OCI-LY3 (cell line): ENCODE data around the gene C19orf25.

ENCODE experiments used
- EZH2phosphoT487 ChIP-seq: fragments of 200-600 bp; shearing (Covaris generic); IDR thresholded peaks from 2 replicates; pipeline ENCODE4 v1.6.1; 2018; ENCODE audit warnings: antibody characterized with exemption, mixed run types, low read depth
- TF ChIP-seq, protein P1 (sequence below): fragments of 200-600, 300-600 bp; sonication (generic); IDR thresholded peaks from 2 replicates; pipeline ENCODE4 v1.5.1; 2014; ENCODE audit warnings: antibody characterized with exemption, low read length, low read depth

DNA sequence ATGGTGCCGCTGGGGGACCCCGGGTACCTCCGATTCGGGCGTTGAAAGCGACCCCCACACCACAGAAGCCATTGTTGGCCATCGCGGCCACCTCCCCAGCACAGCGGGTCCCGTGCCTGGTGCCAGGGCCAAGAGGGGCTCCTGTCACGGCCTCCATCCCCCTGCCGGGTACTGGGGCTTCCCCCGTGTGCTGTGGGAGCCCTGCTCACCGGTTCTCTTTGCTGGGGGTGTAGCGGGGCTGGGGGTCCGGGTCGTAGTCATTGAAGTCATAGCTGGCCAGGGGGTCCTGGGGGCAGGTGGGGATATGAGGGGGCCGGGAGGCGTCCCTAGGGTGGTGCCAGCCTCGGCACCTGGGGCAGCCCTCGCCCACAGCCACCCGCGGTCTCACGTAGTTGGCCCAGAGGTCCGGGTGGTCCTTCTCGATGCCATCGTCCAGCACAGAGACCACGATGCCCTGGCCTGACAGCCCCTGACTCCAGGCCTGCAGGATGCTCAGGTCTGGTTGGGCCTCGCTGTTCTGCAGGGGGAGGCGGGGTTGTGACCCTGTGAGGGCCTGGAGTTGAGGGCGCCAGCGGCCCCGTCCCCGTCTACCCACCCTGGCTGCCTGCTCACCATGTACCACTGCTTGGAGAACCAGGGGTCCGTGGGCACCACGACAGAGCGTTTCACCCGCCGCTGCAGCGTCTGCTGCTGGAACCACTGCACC, 8.7 kb upstream of the C19orf25 start:
- TF ChIP-seq, protein P1, sequence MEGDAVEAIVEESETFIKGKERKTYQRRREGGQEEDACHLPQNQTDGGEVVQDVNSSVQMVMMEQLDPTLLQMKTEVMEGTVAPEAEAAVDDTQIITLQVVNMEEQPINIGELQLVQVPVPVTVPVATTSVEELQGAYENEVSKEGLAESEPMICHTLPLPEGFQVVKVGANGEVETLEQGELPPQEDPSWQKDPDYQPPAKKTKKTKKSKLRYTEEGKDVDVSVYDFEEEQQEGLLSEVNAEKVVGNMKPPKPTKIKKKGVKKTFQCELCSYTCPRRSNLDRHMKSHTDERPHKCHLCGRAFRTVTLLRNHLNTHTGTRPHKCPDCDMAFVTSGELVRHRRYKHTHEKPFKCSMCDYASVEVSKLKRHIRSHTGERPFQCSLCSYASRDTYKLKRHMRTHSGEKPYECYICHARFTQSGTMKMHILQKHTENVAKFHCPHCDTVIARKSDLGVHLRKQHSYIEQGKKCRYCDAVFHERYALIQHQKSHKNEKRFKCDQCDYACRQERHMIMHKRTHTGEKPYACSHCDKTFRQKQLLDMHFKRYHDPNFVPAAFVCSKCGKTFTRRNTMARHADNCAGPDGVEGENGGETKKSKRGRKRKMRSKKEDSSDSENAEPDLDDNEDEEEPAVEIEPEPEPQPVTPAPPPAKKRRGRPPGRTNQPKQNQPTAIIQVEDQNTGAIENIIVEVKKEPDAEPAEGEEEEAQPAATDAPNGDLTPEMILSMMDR = no peak
- TF ChIP-seq EZH2phosphoT487 = no peak
